ENCODE data around the gene CRMP1. TPM values are rescaled to one million over a fixed set of nuclear protein-coding genes. Genes with fewer than 3 reads are reported as not detected.

CRMP1 gene
- total RNA-seq, 1 experiment from 2014 or later: not detected

GRCh38 chr4:5894266-5894665, 1.4 kb upstream of the CRMP1 start:
- H3K27me3 Mint-ChIP-seq (ENCODE audit: unreplicated experiment): no peaks in the 10 kb centered on the region

GRCh38 chr4:5893591-5893990, 705 bp upstream of the CRMP1 start:
- CTCF ChIA-PET: no interaction called here
- no peak overlapping the region for H3K4me3 Mint-ChIP-seq (ENCODE audit: low read depth, unreplicated experiment)
- intact Hi-C loops (cut with micrococcal nuclease; ENCODE audit: unreplicated experiment): no loop called here
- no peaks in the 10 kb centered on the region for H3K4me1 Mint-ChIP-seq (ENCODE audit: low read depth, unreplicated experiment)
- BruUV-seq (replicated peaks): no TSS peak
- no peak overlapping the region for H3K27ac Mint-ChIP-seq (ENCODE audit: unreplicated experiment)
- no peak for TF ChIP-seq CTCF (IDR thresholded peaks at IDR 0.05; ENCODE audit: unreplicated experiment)
- H3K27me3 Mint-ChIP-seq (ENCODE audit: unreplicated experiment): no peaks in the 10 kb centered on the region
- no peaks in the 10 kb centered on the region for H3K36me3 Mint-ChIP-seq (ENCODE audit: insufficient read depth, unreplicated experiment)
- DNase-seq: no peak
- H3K9me3 Mint-ChIP-seq (ENCODE audit: low read depth, unreplicated experiment): peaks cover 4% of the 10 kb centered on the region

More at GRCh38 chr4:5894266-5894665, 1.4 kb upstream of the CRMP1 start:
- no peak overlapping the region for H3K27ac Mint-ChIP-seq (ENCODE audit: unreplicated experiment)
- no peak overlapping the region for H3K4me3 Mint-ChIP-seq (ENCODE audit: low read depth, unreplicated experiment)
- H3K9me3 Mint-ChIP-seq (ENCODE audit: low read depth, unreplicated experiment): peaks cover 7% of the 10 kb centered on the region
- DNase-seq: no peak
- BruUV-seq (replicated peaks): no TSS peak
- no peaks in the 10 kb centered on the region for H3K4me1 Mint-ChIP-seq (ENCODE audit: low read depth, unreplicated experiment)
- no peaks in the 10 kb centered on the region for H3K36me3 Mint-ChIP-seq (ENCODE audit: insufficient read depth, unreplicated experiment)
- intact Hi-C loops (cut with micrococcal nuclease; ENCODE audit: unreplicated experiment): no loop called here
- CTCF ChIA-PET: no interaction called here
- no peak for TF ChIP-seq CTCF (IDR thresholded peaks at IDR 0.05; ENCODE audit: unreplicated experiment)

- H3K27me3 Mint-ChIP-seq (ENCODE audit: unreplicated experiment): no peaks in the 10 kb centered on the region
Observed at GRCh38 chr4:5892323-5893003, 423 bp downstream of the CRMP1 start.

GRCh38 chr4:5891563-5892322, 1.1 kb downstream of the CRMP1 start:
- CTCF ChIA-PET: interaction anchor here (0.6 kb wide), 2 partner anchors 17 to 61 kb away, joined by 4 read pairs; no protein-coding TSS in a partner anchor
- DNase-seq: no peak
- BruUV-seq (replicated peaks): no TSS peak
- TF ChIP-seq CTCF (IDR thresholded peaks at IDR 0.05; ENCODE audit: unreplicated experiment): no peak
- H3K9me3 Mint-ChIP-seq (ENCODE audit: low read depth, unreplicated experiment): peaks cover 3% of the 10 kb centered on the region
- no peak overlapping the region for H3K27ac Mint-ChIP-seq (ENCODE audit: unreplicated experiment)
- intact Hi-C loops (cut with micrococcal nuclease; ENCODE audit: unreplicated experiment): no loop called here
- no peaks in the 10 kb centered on the region for H3K36me3 Mint-ChIP-seq (ENCODE audit: insufficient read depth, unreplicated experiment)
- H3K4me3 Mint-ChIP-seq (ENCODE audit: low read depth, unreplicated experiment): no peak overlapping the region
- H3K27me3 Mint-ChIP-seq (ENCODE audit: unreplicated experiment): no peaks in the 10 kb centered on the region
- H3K4me1 Mint-ChIP-seq (ENCODE audit: low read depth, unreplicated experiment): no peaks in the 10 kb centered on the region

More at GRCh38 chr4:5892323-5893003, 423 bp downstream of the CRMP1 start:
- H3K9me3 Mint-ChIP-seq (ENCODE audit: low read depth, unreplicated experiment): peaks cover 3% of the 10 kb centered on the region
- no peak overlapping the region for H3K4me3 Mint-ChIP-seq (ENCODE audit: low read depth, unreplicated experiment)
- no TSS peak for BruUV-seq (replicated peaks)
- no peak for TF ChIP-seq CTCF (IDR thresholded peaks at IDR 0.05; ENCODE audit: unreplicated experiment)
- no peaks in the 10 kb centered on the region for H3K4me1 Mint-ChIP-seq (ENCODE audit: low read depth, unreplicated experiment)
- no peak overlapping the region for H3K27ac Mint-ChIP-seq (ENCODE audit: unreplicated experiment)
- H3K36me3 Mint-ChIP-seq (ENCODE audit: insufficient read depth, unreplicated experiment): no peaks in the 10 kb centered on the region
- CTCF ChIA-PET: no interaction called here
- no peak for DNase-seq
- intact Hi-C loops (cut with micrococcal nuclease; ENCODE audit: unreplicated experiment): no loop called here

Data from Calu3 (cell line).